Esophagus muscularis mucosa (tissue), 4 donors: ENCODE measurements around the gene RGS19. TPM values are rescaled to one million over a fixed set of nuclear protein-coding genes. Genes with fewer than 3 reads are reported as not detected.

Source experiments
- DNase-seq: peaks from one replicate; pipeline ENCODE4 v3.0.0-alpha.2; 2017; ENCODE audit errors: extremely low spot score
- H3K27ac ChIP-seq, 4 donors: fragments of 200-600 bp; sonication (generic); replicated peaks in 1 of 4; 1 replicate in 3 of 4; 2 replicates in 1 of 4; pipeline ENCODE4 v1.5.1; 2016 to 2019; ENCODE audit warnings: mild to moderate bottlenecking in 1 of 4
- H3K27me3 ChIP-seq, 4 donors: fragments of 200-600 bp; sonication (generic); one replicate each; pipeline versions ENCODE4 v1.5.1 to v1.6.0; 2016 to 2019
- H3K36me3 ChIP-seq, 4 donors: fragments of 200-600 bp; sonication (generic); one replicate each; pipeline ENCODE4 v1.5.1; 2016 to 2019
- H3K4me1 ChIP-seq, 4 donors: fragments of 200-600 bp; sonication (generic); one replicate each; pipeline ENCODE4 v1.5.1; 2016 to 2019
- H3K4me3 ChIP-seq, 4 donors: fragments of 200-600 bp; sonication (generic); 1 replicate in 2 of 4; 2 replicates in 2 of 4; pipeline ENCODE4 v1.5.1; 2016 to 2019; ENCODE audit warnings: mild to moderate bottlenecking in 4 of 4, moderate library complexity in 1 of 4
- H3K9me3 ChIP-seq, 4 donors: fragments of 200-600 bp; sonication (generic); 1 replicate in 3 of 4; 2 replicates in 1 of 4; pipeline ENCODE4 v1.5.1; 2016 to 2019
- EP300 ChIP-seq: sonication (generic); formaldehyde crosslinking; IDR thresholded peaks from one replicate; pipeline ENCODE4 v1.6.1; 2017; ENCODE audit warnings: antibody characterized with exemption
- POLR2A ChIP-seq: fragments of 450-650 bp; IDR thresholded peaks from one replicate; pipeline ENCODE4 v1.6.1; 2017; ENCODE audit warnings: antibody characterized with exemption, moderate library complexity, mild to moderate bottlenecking, low read depth
- POLR2AphosphoS5 ChIP-seq, 2 donors: sonication (generic); formaldehyde crosslinking; IDR thresholded peaks; one replicate each; pipeline ENCODE4 v1.6.1; 2017; ENCODE audit warnings: antibody characterized with exemption in 2 of 2
- WGBS: methylation state at CpG from one replicate; pipeline ENCODE4 v1.1.5; 2018; 5-methylcytosine and 5-hydroxymethylcytosine counted together
- intact Hi-C: fragments of 100-400 bp; cut with DNase I; formaldehyde crosslinking; loops from one replicate; pipeline ENCODE4 v1.15.1; 2023
- small RNA-seq, 3 donors: library from RNA; depleted of rRNA; stranded (forward); fragments of <200 nt; gene quantifications; one replicate each; pipeline ENCODE3, GENCODE V24; 2016
- total RNA-seq, 4 donors: library from RNA; depleted of rRNA; stranded (reverse); fragments of >200 nt; gene quantifications; one replicate each; pipeline versions ENCODE4 v1.1.0 to v1.2.1, GENCODE V29; 2016
- TF ChIP-seq, protein P1 (sequence below), 3 experiments: fragments of 200-600 bp in 2 of 3; fragments of 450-650 bp in 1 of 3; sonication (generic) in 2 of 3; IDR thresholded peaks; one replicate each; pipeline ENCODE4 v1.5.1; 2017 to 2019; ENCODE audit warnings: antibody characterized with exemption in 3 of 3, mild to moderate bottlenecking in 2 of 3, moderate library complexity in 1 of 3

RGS19 gene
- total RNA-seq, 4 donors from 2014 or later, result 11.4 to 17.7 (median 12.7) TPM

DNA sequence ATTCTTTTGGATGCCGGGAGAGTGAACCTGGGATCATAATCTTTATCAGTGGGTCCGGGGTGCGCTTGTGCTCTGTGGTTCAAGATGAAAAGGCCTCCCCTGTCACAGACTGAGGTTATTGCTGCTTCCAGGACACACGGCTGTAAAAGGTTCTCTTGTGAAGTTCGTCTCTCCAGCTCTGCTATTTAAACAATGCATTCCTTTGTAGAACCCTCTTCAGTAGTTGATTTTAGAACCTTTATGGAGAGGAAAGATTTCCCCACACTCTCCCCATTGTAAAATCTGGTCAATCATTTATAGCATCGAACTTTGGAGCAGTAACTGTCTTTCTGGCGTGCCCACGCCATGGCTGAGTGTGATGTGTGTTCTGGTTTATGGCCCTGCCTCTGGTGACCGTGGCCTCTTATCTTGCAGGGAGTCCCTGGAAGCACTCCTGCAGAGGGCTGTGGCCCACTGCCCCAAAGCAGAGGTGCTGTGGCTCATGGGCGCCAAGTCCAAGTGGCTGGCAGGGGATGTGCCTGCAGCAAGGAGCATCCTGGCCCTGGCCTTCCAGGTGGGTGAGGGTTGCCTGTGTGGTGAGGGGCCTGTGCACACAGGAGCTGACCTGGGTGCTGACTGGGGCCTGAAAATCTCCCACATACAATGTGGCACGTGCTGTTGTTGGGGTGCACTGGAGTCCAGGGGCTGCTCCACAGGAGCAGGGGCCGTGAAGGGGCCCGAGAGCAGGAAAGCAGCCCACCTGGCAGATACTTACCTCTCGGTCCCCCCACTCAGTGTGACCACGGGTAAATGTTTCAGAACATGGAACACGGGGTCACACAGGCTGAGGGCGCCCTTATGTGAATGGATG, 55.0 kb downstream of the RGS19 start:
- DNase-seq, result no peak
- Histone ChIP-seq H3K27me3 (no peaks in the 10 kb centered on the region), H3K9me3 (no peaks in the 10 kb centered on the region), H3K27ac (no peak overlapping the region), H3K4me3 (no peak overlapping the region), H3K4me1 (no peaks in the 10 kb centered on the region), H3K36me3 (peaks cover 98 to 100% (median 99%) of the 10 kb centered on the region in 4 donors)
- intact Hi-C loops, result no loop called here
- 84% methylated on average over 15 of the region's 17 CpGs for WGBS
- TF ChIP-seq EP300 (no peak), POLR2A (no peak), POLR2AphosphoS5 (IDR thresholded peaks at IDR 0.05) (no peak)
- TF ChIP-seq, protein P1, sequence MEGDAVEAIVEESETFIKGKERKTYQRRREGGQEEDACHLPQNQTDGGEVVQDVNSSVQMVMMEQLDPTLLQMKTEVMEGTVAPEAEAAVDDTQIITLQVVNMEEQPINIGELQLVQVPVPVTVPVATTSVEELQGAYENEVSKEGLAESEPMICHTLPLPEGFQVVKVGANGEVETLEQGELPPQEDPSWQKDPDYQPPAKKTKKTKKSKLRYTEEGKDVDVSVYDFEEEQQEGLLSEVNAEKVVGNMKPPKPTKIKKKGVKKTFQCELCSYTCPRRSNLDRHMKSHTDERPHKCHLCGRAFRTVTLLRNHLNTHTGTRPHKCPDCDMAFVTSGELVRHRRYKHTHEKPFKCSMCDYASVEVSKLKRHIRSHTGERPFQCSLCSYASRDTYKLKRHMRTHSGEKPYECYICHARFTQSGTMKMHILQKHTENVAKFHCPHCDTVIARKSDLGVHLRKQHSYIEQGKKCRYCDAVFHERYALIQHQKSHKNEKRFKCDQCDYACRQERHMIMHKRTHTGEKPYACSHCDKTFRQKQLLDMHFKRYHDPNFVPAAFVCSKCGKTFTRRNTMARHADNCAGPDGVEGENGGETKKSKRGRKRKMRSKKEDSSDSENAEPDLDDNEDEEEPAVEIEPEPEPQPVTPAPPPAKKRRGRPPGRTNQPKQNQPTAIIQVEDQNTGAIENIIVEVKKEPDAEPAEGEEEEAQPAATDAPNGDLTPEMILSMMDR (IDR thresholded peaks at IDR 0.05), result no peak

DNA sequence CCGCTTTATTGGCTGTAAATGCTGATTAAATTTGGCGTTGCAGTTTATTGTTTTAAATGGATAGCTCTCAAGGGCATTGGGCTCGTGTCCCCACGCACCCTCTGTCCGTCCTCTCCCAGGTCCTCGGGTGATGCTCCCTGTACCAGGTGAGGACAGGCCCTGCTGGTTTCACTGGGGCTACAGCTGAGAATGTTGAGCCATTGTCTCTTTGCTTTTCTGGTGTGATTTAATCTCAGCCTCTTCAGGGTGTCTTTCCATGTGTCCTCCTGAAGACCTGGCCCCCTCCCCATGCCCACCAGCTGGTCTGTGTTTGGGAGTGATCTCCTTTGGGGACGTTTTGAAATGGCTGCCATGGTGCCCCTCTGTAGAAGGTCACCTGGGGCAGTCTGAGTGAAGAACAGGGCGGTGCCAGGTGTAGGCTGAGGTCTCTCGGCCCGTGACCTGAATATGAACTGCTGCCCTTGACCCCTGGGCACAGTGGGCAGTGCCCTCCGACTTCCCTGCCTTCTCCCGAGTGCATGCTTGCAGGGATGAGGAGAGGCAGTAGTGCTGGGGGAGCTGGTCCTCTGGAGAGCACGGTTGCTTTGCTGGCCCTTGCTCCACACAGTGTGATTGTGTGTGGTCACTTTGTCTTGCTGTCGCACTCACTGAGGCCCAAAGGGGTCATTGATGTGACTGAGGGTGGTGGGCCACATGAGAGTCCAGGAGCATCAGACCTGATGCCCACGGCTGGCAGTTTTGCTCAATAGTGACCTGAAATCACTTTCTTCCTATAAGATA, 55.8 kb downstream of the RGS19 start:
- WGBS, result 84% methylated on average over 15 of the region's 15 CpGs
- DNase-seq, result no peak
- no peak overlapping the region for H3K27ac ChIP-seq
- intact Hi-C loops, result no loop called here
- H3K4me3 ChIP-seq, result no peak overlapping the region
- H3K9me3 ChIP-seq, result no peaks in the 10 kb centered on the region
- H3K4me1 ChIP-seq, result no peaks in the 10 kb centered on the region
- H3K36me3 ChIP-seq, result peaks cover 98 to 100% (median 99%) of the 10 kb centered on the region in 4 donors
- H3K27me3 ChIP-seq, result no peaks in the 10 kb centered on the region
- TF ChIP-seq POLR2A, result no peak

Small RNAs within 50 kb of the gene (small RNA-seq; reads per million reads assigned to genes)
- 0 reads per million in 3 donors for gene AL355803.1
- 0 reads per million in 3 donors for gene MIR6813

Other genes with a start within 250 kb of the RGS19 start
- gene ZBTB46, start 248.3 kb downstream of the RGS19 start, total RNA-seq, result 10 to 100 TPM in 3 of 4 donors, 1 to 10 TPM in 1; 9.6 to 22.8 (median 13.8) TPM
- not detected for gene ABHD16B, start 218.0 kb downstream of the RGS19 start, total RNA-seq
- 100 to 1,000 TPM; 110 to 162 (median 134) TPM for gene TPD52L2, start 214.2 kb downstream of the RGS19 start, total RNA-seq
- 10 to 100 TPM; 39.5 to 64.9 (median 53.1) TPM for gene DNAJC5, start 184.4 kb downstream of the RGS19 start, total RNA-seq
- 10 to 100 TPM; 16.6 to 31.0 (median 24.1) TPM for gene UCKL1, start 123.1 kb downstream of the RGS19 start, total RNA-seq
- 10 to 100 TPM in 2 of 4 donors, 1 to 10 TPM in 2; 7.1 to 17.7 (median 12.1) TPM for gene ZNF512B, start 109.6 kb downstream of the RGS19 start, total RNA-seq
- 10 to 100 TPM in 1 of 4 donors, 1 to 10 TPM in 3; 2.1 to 11.7 (median 4.4) TPM for gene SAMD10, start 99.9 kb downstream of the RGS19 start, total RNA-seq
- 10 to 100 TPM; 46.1 to 64.9 (median 58.7) TPM for gene PRPF6, start 98.4 kb downstream of the RGS19 start, total RNA-seq
- gene C20orf204, start 43.3 kb downstream of the RGS19 start, total RNA-seq, result 1 to 10 TPM in 1 of 4 donors, under 1 TPM in 3; 0.17 to 1.6 (median 0.32) TPM
- 10 to 100 TPM in 2 of 4 donors, 1 to 10 TPM in 2; 5.6 to 19.0 (median 12.8) TPM for gene SOX18, start 29.9 kb downstream of the RGS19 start, total RNA-seq
- 10 to 100 TPM; 22.8 to 59.0 (median 43.6) TPM for gene TCEA2, start 16.3 kb downstream of the RGS19 start, total RNA-seq
- 1 to 10 TPM in 1 of 4 donors, under 1 TPM in 3; 0.42 to 1.4 (median 0.87) TPM for gene OPRL1, start 564 bp upstream of the RGS19 start, total RNA-seq
- not detected for gene LKAAEAR1, start 4.9 kb upstream of the RGS19 start, total RNA-seq
- gene NPBWR2, start 28.0 kb upstream of the RGS19 start, total RNA-seq, result not detected
- gene MYT1, start 84.9 kb upstream of the RGS19 start, total RNA-seq, result not detected
- 10 to 100 TPM; 36.5 to 54.8 (median 44.5) TPM for gene PCMTD2, start 176.2 kb upstream of the RGS19 start, total RNA-seq